GM18505 (cell line): ENCODE data around the gene LIN28A.

Experiments used
- ATAC-seq: cut with Tn5 transposase; IDR thresholded peaks from one replicate; pipeline ENCODE4 v1.9.1; 2021; ENCODE audit not compliant: unreplicated experiment
- POLR2A ChIP-seq: IDR thresholded peaks from 4 replicates; pipeline ENCODE4 v1.6.1; 2011; ENCODE audit warnings: borderline replicate concordance; ENCODE audit not compliant: insufficient read depth, insufficient read length; ENCODE audit errors: extremely low read depth

LIN28A gene

DNA sequence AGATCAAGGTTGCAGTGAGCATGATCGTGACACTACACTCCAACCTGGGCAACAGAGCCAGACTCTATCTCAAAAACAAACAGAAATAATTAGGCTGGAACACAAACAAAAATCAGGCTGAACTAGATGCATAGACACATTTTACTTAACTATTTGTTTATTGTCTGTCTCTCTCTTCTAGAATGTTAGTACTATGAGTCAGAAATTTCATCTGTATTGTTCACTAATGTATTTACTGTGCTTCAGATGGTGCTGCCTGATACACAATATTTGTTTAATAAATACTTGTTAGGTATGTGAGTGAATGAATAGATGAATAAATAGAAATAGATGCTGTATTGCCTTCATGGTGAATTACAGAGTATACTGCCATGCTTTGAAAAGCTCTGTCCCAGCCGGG, 6.0 kb upstream of the LIN28A start:
- ATAC-seq, result no peak
- TF ChIP-seq POLR2A, result no peak

DNA sequence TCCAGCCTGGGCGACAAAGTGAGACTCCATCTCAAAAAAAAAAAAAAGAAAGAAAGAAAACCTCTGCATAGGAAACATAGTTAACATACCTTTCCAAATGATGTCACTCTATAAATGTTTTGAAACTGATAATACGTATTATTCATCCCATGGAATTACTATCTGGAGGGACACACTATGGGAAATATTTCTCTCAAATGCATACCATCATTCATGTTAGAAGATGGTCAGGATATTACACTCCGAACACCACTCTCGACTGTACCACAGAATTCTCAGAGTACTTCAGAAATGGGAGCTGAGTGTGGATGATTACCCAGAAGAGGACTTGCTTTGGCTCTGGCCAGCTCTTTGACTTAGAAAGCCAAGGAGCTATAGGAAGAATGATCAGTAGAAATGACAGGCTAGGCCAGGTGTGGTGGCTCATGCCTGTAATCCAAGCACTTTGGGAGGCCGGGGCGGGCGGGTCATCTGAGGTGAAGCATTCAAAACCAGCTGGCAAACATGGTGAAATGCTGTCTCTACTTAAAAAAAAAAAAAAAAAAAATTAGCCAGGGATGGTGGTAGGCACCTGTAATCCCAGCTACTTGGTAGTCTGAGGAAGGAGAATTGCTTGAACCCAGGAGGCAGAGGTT, 5.2 kb upstream of the LIN28A start:
- no peak for ATAC-seq
- no peak for TF ChIP-seq POLR2A

DNA sequence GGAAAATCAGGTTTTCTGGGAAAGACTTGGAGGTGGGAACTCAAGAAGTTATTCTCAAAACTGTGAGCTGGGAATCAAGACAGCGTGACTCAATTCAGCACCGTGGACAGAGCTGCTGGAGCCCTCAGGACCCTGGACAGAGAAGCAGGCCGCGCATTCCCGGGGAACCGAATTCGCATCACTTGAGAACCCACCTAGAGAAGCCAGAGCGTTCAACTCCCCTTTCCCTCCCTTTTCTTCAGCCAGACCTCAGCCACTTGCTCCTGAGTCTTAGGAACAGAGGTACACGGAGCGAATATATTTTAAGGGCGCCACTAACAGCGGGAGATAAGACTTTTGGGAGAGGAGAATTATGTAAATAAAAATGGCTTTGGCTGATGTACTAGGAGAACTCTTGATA, 2.0 kb upstream of the LIN28A start:
- TF ChIP-seq POLR2A, result no peak
- ATAC-seq, result no peak

DNA sequence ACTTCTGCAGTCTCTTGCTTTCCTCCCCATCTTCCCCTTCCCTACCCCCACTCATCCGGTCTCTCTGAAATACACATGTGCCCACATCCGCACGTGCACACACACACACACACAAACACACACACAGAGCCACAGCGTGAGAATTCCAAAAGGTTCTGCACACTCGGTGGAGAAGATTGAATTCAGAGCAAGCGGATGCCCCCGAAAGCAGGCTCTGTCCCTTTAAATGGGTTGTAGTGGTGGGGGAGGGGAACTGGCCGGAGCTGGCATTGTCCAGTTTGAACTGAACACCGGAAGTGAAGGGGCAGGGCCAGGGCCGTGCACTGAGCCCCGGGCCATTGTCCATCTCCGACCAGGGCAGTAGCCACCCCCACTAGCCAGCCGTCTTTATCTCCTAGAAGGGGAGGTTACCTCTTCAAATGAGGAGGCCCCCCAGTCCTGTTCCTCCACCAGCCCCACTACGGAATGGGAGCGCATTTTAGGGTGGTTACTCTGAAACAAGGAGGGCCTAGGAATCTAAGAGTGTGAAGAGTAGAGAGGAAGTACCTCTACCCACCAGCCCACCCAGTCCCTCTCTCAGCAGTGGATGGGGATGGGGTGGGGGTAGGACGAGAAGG, 1.3 kb upstream of the LIN28A start:
- ATAC-seq, result no peak
- no peak for TF ChIP-seq POLR2A

DNA sequence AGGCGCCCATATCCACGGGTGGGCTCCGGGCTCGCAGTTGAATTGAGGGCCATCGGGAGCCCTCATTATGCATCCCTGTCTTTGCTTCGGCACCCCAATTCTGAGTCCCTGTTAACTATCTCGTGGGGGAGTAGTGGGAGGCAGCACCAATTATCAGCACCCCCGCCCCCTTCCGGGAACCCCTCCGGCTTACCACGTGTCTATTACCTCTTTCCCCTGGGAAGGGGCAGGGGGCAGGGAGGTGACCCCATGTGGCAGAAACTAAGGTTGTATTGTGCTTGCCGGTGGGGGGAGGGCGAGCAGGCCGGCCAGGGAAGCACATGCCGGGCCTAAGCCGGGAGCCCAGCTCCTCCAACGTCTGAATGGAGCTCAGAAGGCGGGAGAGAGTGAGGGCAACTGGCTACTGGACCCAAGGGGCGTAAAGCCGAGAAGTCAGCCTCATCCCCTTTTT, 1.0 kb downstream of the LIN28A start:
- TF ChIP-seq POLR2A, result no peak
- no peak for ATAC-seq

DNA sequence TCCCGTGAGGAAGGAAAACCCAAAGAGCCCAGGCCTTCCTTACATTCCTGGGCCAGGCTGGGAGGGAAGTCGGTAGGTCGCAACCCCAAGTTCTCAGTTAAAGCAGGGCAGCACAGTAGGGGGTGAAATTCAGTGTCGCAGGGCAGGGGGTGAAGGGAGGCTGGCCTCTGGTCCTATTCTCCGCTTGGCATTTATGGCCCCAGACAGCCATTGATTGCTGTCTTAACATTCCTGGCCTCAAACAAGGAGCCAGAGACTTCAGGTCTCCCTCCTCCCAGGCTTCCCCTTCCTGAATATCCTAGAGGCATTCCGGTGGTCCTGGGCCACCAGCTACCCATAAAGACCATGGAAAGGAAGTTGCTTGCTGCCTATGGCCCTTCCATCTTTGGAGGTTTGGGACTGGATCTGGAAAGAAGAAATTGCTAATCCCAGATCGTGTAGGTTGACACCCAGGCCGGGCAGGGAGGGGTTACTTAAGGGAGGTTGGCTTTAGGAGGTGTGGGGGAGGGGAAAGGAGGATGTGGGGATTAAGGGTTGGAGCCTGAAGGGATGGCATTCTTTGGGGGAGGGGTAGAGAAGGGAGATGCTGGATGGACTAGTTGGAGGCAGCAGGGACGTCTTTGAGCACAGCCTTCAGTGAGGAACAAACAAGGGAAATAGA, 1.7 kb downstream of the LIN28A start:
- TF ChIP-seq POLR2A, result no peak
- ATAC-seq, result no peak

DNA sequence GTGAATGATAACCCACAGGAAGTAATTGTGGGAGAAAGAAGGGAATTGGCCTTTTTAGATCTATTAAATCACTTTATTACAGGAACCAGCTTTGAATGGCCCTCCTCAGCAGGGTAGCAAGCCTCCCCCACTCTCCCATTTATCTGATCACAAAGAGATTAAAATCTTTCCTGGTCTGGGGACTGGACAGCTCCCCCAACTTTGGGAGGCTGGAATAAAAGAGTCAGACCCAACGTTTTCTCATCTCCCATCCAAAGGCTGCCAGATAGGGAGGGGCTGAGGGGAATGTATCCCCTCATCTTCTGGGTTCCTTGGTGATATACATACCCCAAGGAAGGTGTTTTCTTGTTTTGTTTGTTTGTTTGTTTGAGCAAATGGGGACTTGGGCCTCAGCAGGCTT, 2.4 kb downstream of the LIN28A start:
- TF ChIP-seq POLR2A, result no peak
- ATAC-seq, result no peak

DNA sequence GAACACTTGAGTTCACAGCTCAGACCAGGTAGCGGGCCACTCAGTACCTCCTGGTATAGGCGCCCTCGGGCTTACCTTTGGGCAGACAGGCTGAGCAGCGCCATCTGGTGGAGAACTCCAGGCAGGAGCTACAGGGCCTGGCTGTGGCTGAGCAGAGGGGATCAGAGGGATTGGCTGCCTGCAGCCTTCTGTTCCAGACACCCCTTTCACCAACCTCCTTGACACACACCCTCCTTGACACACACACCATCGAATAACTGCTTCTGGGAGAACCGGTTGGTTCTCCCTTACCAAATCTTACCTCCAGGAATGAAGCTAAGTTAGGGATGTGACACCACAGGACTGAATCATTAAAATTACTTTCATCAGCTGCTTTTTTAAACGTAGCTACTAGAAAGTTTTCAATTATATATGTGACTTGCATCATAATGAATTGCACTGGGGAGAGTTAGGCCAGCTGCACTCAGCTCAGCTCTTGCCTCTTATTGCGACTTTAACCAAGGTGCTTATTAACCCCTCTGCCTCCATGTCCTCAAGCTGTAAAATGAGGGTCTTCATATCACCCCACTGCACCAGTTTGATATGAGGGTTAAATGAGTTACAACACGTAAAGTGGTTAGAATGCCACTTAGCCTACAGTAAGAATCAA, 6.6 kb downstream of the LIN28A start:
- TF ChIP-seq POLR2A, result no peak
- no peak for ATAC-seq

DNA sequence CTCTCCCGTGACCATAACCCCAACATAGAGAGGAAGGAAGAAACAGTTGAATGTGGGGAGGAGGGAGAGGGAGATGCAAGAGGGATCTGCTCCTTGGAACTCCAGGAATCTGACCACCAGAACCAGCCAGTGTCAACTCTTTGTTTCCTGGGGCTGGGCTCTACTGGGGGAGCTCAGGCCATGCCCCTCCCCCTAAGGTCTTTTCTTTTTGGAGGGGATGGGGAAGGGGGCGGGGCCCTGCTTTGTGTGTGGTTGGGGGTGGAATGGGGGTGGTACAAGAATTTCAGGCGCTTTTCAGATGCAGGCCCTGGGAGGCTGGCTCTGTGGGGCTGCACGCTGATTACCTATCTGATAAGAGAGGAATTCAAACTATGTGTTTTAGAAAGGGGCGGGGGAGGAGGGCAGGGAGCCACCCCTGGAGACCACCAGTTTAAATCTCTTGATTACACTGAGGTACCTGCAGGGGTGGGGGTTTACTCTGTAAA, 8.3 kb downstream of the LIN28A start:
- no peak for TF ChIP-seq POLR2A
- ATAC-seq, result no peak

DNA sequence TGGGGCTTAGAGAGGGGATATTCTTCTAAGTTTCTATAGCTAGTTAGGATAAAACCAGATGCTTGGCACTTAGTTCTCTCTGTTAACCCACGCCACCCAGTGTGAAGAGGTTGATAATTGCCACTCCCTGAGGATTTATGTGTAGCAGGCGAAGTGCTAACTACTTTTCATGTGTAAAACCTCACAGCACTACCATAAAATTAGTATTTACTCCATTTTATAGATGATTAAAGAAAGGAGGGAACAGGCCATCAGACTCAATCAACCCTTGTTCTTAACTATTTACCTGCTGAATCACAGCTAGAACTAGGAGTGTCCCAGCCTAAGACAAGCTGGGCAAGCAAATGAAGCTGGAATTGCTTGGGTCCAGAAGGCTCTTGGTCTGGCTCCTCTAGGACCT, 8.9 kb downstream of the LIN28A start:
- no peak for ATAC-seq
- TF ChIP-seq POLR2A, result no peak

- TF ChIP-seq POLR2A, result no peak
- ATAC-seq, result no peak
Measured at GRCh38 chr1:26429721-26430120, 19.1 kb downstream of the LIN28A start.

DNA sequence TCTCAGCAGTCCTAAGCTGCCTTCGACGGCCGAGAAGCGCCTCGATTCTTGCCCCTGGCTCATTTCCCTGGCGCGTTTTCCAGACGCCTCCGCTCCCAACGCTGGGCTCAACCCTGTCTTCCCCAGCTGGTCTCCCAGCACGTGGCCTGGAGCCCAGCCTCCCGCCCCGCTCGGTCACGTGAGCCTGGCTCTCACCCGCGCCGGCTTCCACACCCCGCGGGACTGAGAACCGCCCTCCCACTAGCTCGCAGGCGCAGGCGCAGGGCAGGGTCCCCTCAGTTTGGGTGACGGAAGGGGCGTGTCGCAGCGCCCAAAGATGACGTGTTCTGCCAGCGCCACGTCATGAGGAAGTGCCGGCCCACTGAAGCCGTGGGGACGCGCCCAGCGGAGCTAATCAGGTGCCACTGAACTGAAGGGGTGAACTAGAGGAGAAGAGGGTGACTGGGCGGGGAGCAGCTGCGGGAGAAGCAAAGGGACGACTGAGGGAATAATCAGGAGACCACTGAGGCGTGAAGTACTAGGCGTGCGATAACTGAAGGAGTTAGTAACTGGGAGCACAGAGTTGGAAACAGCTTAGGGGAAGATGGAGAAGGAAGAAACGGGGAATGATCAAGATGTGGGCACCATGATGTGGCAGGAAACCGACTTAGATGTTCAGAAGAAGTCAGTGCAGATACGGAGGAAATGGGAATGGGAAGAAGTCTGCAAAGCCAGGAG, 21.5 kb downstream of the LIN28A start, which contains the start of gene DHDDS:
DHDDS (plus strand) TSS at position 343 of the 717 bp plus-strand sequence. CDS start 625 bp downstream, outside the sequence.
- ATAC-seq, result peak; percentile 92
- TF ChIP-seq POLR2A, result peak; percentile 91

- no peak for ATAC-seq
- no peak for TF ChIP-seq POLR2A
Measured at GRCh38 chr1:26432793-26433192, 22.2 kb downstream of the LIN28A start.

GRCh38 chr1:26434161-26434752, 23.6 kb downstream of the LIN28A start:
- ATAC-seq, result no peak
- TF ChIP-seq POLR2A, result no peak
